NCI-H1417 (cell line): Measurements from ENCODE around the gene CUTC.
"Not testable (repeated sequence)": the region's sequence is repeated elsewhere in the genome, so short reads cannot be mapped to it uniquely, and the experiment has no call there.

Source experiments
- DNase-seq, 3 experiments: peaks; one replicate each; lab custom pipeline; 2025; lab: John Stamatoyannopoulos, UW

Gene CUTC

DNA sequence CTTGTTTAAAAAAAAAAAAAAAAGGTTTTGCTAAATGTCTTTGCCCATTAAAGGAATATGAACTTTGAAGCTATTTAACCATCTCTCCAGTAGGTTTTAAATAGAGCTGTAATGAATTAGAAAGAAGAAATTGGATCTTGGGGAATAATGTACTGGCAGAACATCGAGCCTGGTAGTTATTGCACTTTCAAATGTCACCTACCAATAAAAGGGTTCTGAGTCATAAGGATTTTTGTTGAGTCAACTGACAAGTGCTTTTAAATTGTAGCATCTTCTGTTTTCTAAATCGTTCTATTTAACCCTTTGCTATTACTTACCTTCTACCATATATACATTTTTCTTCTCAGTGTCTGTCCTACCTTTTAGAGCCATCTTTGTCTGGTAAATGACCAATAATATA lies 10.7 kb downstream of the CUTC start:
- no peak for DNase-seq

DNA sequence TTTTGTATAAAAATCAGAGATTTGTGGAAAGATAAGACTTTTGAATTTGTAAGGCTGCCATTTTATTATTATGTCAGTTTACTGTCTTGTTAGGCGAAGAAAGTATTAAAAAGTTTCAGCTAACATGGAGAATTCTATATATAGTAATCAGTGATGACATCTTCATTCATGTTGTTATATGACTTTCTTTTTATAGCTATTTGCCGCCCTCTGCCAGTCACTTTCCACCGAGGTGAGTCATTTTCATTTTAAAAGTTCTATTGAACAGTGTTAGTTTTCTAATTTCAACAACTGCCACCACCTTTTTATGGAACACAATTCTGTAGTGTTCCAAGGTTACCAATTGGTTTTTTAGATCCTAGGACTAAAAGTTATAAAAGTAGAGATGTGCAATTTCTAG lies 11.8 kb downstream of the CUTC start:
- DNase-seq = no peak

DNA sequence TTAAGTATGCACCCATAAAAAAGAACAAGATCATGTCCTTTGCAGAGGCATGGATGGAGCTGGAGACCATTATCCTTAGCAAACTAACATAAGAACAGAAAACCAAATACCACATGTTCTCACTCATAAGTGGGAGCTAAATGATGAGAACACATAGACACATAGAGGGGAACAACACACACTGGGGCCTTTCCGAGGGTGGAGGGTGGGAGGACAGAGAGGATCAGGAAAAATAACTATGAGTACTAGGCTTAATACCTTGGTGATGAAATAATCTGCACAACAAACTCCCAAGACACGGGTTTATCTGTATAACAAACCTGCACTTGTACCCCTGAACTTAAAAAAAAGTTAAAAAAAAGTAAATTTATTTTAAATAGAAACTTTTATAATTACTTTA lies 14.1 kb downstream of the CUTC start:
- not testable (repeated sequence) for DNase-seq

DNA sequence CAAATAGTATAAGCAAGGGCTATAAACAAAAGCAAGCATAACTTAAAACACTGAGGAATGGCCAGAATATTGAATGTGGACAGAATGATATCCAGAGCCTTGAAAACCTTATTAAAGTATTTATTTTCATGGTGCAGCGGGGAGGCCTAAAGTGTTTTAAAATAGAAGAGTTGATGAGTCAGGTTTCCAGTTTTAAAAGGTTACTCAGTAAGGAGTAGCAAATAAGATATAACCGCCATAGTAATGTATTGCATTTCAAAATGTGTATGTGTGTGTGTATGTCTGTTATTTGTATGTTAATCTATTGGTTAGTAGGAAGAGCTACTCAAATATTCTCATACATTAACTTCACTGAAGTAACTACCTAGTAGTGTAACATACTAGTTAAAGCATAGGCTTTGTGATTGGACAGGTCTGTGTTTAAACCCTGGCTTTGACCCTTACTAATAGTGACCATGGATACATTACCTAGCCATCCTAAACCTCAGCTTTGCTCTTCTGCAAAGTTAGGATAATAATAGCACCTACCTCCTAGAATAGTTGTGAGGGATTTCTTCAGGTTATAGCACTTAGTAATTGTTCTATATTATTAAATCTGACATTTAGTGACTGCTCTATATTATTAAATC lies 16.9 kb downstream of the CUTC start:
- no peak for DNase-seq

DNA sequence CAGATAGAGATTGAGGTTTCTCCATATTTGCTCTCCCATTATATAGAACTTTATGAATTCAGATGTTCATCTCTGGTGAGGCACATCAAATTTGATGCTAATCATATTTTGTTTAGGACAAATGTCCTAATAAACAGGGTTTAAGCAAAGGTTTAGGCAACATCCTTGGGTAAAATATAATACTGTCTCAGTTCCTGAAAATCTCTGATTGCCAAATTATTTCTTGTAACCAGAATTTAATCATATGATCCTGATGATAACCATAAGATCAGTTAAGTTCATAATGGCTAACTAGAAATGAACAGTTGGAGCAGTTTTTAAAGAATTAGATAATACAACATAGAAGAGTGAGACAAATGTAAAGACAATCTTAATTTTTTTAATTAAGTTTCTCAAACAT lies 18.6 kb downstream of the CUTC start:
- DNase-seq = no peak

DNA sequence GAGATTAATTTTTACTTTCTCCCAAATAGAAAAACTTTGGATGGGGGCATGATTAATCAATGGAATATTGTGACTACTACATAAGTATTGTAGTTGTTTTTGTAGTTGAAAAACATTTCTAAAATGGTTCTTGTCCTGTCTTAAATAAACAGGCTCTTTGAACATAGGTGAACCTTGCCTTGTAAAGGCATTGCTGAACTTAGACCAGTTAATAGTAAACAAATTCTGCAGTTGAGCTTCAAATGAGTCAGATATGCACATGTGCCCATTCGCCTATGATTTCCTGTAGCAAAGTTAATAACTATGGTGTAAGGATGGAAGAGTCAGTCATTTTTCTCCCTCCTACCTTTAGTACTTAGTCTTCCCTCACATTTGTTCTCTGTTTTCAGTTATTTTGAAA lies 22.6 kb downstream of the CUTC start:
- no peak for DNase-seq

DNA sequence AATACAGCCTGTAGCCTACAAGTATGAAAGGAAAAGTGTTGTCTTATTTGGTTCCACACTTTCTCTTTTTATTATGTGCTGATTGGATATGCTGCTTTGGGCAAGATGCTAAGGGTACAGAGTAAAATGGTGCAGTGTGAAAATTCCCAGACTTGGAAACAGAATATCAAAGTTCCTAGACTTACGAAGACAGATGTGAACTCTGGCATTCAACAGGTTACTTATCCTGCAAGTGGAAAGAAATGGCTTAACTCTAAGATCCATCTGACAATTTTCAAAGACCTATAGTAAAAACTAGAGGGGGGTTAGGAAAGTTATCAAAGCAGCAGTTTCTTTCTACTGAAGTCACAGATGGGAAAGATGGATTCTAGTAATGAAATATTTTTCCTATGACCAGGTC lies 24.1 kb downstream of the CUTC start:
- DNase-seq = no peak

DNA sequence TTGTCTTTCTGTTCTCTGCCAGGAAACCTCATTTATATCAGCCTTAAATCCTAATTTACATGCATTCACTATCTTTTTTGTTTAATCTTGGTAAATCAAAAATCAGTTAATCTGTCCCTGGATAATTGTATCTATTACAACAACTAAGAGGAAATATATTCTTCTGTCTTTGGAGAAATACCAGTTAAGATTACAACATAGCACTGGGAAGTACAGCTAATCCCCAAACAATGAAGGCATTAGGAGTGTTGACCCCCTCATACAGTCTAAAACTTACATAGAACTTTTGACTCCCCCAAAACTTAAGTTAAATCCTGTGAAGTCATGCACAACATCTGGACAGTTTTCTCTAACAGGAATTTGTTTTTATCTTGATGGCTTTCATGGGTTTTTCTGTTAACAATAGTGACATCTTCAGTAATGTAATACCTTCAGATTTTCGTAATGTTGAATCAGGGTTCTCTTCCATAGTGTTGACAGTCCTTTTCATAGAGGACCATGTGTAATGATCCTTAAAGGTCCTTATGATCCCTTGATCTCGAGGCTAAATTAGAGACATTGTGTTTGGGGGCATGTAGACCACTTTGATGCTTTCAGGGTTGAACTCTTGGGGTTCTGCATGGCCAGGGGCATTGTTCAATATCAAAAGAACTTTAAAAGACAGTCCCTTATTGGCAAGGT lies 26.3 kb downstream of the CUTC start:
- no peak for DNase-seq

DNA sequence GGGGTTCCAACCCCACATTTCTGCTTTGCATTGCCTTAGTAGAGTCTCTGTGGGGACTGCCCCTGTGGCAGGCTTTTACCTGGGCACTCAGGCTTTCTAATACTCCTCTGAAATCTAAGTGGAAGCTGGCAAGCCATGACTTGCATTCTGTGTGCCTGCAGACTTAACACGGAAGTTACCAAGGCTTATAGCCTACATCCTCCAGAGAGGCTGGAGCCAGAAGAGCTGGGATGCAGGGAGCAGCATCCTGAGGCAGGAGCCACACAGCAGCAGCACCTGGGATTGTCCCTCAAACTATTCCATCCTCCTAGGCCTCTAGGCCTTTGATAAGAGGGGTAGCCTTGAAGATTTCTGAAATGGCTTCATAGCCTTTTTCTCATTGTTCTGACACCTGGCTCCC lies 28.3 kb downstream of the CUTC start:
- no peak for DNase-seq

DNA sequence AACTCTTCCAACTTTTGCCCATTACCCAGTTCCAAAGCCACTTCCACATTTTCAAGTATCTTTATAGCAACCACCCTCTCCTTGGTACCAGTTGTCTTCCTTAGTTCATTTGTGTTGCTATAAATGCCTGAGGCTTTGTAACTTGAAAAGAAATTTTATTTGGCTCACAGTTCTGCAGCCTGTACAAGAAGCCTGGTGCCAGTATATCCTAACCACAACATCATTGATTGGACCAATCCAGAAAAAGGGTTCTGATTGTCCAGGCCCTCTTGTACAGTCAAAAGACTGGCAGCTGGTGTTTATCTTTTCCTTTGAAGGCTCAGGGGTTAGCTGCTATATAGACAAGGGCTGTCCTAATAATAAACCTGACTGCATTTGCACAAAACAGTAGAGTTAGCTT lies 29.3 kb downstream of the CUTC start:
- no peak for DNase-seq

DNA sequence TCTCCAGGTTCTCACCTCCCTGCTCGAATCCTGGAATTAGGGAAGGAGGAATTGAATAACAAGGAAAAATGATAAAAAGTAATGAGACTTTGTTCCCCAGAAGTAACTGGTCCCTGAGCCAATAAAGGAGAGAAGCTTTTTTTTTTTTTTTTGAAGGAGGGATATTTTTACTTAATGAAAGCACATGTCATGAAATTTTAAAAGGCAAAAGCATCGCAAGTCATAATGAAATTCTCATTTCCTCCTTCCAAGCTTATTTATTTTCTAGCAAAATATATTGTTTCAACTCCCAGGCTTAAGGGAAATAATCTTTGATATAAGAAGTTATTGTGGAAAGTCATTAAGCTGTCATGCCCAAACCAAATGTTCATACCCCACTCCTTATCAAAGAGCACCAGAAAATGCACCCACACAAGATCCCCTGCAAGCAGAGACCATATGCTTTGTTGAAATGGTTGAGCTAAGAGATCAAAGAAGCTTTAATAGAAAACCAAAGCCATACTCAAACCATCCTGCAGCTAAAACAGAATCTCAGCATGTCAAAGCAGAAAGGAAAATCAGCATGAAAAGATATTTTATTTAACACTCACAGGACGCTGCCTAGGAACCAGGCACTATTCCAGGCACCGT lies 33.8 kb downstream of the CUTC start:
- no peak for DNase-seq

DNA sequence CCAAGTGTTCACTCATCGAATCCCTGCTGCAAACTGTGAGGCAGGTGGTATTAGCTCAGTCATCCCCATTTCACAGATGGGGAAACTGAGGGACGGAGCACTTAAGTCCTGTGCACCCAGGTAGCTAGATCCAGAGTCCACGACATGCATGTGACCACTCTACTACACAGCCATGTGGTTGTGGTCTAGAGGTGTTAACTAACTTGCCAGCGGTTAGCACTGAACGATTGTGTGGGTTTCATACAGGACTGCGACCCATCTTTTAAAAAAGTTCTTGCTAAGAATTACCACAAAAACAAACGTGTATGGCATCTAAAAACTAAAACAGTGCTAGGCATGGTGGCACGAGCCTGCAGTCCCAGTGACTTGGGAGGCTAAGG lies 34.3 kb downstream of the CUTC start:
- no peak for DNase-seq

DNA sequence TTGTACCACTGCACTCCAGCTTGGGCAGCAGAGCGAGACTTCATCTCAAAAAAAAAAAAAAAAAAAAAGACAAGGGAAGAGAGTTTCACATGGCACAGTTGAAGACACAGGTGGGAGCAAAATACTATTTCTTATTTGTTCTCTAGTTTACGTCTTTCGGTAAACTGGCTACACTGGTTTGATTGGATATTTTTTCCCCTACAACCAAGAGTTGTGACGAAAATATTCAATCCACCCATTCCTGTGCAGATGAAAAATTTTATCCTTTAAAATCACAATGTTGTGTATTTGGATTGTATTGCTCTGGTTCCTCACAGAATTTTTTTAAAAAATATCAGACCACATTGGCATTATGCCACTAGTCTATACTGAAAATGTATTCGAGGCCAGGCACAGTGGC lies 35.9 kb downstream of the CUTC start:
- no peak for DNase-seq

DNA sequence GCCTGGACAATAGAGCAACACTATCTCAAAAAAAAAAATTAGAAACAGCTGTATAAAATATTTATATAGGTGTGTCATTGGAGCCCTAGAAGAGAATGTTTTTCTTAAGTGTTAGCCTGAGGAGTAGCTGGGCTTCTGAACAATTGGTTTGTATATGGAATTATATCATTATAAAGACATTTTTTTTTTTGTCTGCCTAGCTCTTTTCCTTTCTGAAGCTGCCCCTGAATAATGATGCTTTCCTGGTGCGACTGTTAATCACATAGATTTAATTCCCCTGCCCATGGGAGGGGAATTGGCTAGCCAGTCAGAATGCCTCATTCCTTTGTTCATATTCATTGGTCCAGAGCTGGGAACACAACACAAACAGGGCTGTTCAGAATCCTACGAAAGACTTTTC lies 36.5 kb downstream of the CUTC start:
- no peak for DNase-seq

DNA sequence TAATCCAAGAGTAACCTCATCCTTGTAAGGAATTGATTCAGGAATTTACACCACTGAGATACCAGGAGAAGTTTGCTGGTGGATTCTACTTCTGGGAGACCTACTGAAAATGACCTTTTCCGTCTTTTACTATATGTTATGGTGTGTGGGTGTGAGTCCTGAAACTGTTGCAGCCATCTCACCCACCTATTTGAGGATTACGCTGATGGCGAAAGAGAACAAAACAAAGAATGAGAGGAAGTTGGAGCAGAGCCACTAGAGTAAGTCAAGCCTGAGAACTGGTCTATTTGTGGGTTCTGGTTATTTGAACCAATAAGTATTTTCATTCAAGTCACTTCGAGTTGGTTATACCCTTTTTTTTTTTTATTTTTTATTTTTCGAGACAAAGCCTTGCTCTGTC lies 37.7 kb downstream of the CUTC start:
- no peak for DNase-seq

DNA sequence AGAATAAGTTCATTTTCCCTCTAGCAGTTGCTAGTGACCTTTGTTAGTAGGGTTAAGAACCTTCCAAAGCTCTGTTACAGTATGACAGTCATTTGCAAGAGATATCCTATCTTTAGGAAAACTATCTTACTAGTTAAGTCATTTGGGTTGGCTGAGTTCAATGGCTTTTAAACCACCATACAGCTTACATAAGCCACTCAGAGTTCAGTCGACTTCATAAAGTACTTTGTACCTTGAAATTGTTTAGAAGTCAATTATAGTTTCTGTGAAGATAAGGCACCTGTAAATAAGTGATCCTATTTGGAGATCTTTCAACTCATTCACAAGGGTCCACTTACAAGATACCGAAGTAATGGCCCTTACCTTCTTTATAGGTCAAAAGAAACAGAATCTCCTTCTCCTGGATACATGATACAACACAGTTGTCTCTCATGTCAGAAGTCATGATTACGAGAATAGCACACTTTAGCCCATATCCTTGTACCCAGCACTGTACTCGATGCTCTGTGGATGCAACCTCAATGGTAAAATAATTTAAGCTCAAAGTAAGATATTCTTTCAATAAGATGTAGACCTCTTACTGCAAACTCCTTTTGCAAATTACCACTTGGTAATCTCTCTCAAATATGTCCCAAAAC lies 38.5 kb downstream of the CUTC start:
- DNase-seq = no peak

DNA sequence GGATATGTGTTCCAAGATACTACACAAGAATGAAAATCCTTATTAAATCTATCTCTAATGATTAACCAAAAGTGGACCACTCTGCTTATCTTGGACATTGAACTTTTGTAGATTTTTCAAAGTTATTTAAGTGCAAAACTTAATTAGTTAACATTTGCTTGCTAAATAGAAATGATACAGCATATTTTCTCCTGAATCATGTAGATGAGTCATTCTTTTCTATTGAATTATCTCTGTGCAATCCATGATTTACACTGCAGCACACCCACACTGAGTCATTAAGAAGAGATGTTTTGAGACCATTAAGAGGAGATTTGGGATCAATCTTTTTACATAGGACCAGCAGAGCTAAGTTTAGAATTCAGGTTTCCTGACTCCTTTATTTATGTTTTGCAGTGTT lies 43.8 kb downstream of the CUTC start:
- no peak for DNase-seq

DNA sequence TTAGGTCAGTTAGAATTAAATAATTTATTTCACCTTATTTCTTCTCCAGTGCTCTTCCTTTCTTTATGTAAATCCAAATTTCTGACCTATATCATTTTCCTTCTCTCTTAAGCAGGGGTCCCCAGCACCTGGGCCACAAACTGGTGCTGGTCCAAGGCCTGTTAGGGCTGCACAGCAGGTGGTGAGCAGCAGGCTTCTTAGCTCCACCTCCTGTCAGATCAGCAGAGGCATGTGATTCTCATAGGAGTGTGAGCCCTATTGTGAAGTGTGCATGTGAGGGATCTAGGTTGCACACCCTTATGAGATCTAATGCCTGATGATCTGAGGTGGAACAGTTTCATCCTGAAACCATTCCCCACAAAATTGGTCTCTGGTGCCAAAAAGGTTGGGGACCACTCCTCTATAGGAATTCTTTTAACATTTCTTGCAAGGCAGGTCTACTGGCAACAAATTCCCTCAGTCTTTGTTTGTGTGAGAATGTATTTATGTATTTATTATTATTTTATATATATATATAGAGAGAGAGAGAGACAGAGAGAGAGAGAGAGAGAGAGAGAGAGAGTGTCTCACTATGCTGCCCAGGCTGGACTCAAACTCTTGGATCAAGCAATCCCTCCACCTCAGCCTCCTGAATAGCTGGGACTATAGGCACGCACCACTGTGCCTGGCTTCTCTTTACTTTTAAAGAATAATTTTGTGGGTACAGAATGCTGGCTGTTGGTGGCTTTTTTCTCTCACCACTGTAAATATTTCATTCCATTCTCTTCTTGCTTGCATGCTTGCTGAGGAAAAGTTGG lies 46.1 kb downstream of the CUTC start:
- peak in 1 of 3 experiments; percentile 0 for DNase-seq

DNA sequence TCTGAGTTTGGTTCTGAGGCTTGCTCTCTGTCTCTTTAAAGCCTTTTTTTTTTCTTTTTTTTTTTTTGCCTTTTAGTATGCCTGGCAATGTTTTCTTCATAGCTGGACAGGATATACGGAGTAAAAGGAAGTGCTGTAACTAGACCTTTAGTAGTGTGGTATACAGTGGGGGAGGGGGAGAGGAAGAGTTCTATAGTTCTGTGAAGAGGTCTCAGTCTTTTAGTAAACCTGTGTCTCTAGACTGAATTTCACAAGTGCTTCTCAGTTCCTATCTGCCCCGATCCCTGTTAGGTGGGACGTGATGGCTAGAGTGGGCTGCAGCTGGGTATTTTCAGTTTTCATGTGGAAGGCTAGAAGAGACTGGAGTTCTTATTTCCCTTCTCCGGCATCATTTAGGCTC lies 47.3 kb downstream of the CUTC start:
- DNase-seq = no peak

DNA sequence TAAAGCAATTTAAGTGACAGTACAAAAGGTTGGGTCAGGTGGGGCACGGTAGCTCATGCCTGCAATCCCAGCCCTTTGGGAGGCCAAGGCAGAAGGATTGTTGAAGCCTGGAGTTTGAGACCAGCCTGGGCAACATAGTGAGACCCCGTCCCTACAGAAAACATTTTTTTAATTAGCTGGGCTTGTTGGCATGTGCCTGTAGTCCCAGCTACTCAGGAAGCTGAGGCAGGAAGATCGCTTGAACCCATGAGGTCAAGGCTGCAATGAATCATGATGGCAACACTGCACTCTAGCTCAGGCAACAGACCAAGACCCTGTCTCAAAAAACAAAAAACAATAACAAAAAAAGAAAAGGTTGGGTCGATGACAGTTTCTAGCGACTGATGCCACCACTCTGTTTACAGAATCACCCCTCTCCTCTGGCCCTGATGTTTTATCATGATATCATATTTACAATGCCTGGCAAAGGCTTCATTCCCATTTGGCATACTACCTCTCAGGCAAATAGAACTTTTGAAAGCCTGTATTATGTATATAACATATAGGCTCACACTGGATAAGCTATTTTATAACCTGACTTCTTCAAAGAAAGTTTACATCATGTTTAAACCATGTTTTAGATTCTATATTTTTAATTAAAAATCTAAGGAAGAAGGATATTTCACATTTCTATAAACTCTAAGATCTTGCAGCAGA lies 49.8 kb downstream of the CUTC start:
- no peak for DNase-seq

DNA sequence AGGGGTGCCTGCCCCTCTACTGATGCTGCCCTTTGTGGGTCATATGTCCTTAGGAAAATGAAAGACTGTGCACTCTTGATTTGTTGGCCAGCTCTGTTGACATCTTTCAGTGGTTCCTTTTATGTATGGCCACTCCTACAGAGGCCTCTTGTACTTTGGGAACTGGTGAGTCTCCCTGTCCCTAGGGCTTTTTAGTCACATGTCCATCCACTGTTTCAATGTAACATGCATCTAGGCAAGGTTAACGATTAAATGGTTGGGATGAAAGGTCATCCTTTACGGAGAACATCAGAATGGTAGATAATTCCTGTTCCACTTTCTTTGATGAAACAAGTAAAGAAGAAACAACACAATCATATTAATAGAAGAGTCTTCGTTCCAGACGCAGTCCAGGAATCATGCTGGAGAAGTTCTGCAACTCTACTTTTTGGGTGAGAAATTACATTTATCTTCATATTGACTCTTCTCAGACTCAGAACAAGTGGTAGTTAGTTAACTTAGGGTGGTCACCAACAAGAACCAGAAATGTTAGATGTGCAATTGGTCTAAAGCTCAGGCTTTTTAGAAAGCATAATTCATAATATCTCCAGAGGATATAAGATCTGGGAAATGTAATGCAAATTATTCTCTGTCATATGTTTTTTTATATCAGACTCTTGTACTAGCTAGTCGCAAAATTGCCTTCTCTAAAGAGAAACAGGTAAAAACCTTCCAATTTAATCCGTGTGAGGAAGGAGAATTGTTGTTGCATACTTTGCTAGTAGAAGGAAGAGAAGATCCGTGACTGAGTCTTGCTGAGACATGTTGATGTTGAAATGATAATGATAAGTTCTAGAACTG lies 50.6 kb downstream of the CUTC start, which contains the start of gene ABCC2:
TSS of gene ABCC2 (plus strand) at position 194 of the 840 bp plus-strand sequence. CDS start at position 399, 205 bp downstream.
- DNase-seq = no peak
